HTR-8/SVneo (cell line): ENCODE measurements around the gene PAIP1.
"Not testable (repeated sequence)": the region's sequence is repeated elsewhere in the genome, so short reads cannot be mapped to it uniquely, and the experiment has no call there.

Source experiments
- DNase-seq: peaks from one replicate; pipeline ENCODE4 v3.0.0; 2011; ENCODE audit warnings: low spot score, mixed read lengths; ENCODE audit not compliant: insufficient read length
- FAIRE-seq: peaks from 2 replicates; lab custom pipeline; 2011; peaks lifted over from hg19 to GRCh38; lab: Jason Lieb, UNC

Gene PAIP1

GRCh38 chr5:43572357-43572756 lies 15.5 kb upstream of the PAIP1 start:
- DNase-seq, result no peak

GRCh38 chr5:43571237-43571636 lies 14.4 kb upstream of the PAIP1 start:
- FAIRE-seq (no peak), DNase-seq (no peak)

More at GRCh38 chr5:43572357-43572756, 15.5 kb upstream of the PAIP1 start:
- FAIRE-seq, result no peak

GRCh38 chr5:43570450-43571158 lies 13.7 kb upstream of the PAIP1 start:
- peak; percentile 16 for FAIRE-seq
- no peak for DNase-seq

- no peak for FAIRE-seq
- no peak for DNase-seq
Measured at GRCh38 chr5:43569236-43569746, 12.4 kb upstream of the PAIP1 start.

GRCh38 chr5:43567967-43568366 lies 11.1 kb upstream of the PAIP1 start:
- no peak for FAIRE-seq
- no peak for DNase-seq

- FAIRE-seq (no peak), DNase-seq (no peak)
Measured at GRCh38 chr5:43565043-43565442, 8.2 kb upstream of the PAIP1 start.

GRCh38 chr5:43564289-43564850 lies 7.5 kb upstream of the PAIP1 start:
- FAIRE-seq, result no peak
- no peak for DNase-seq

- DNase-seq (no peak), FAIRE-seq (no peak)
Measured at GRCh38 chr5:43563321-43563720, 6.4 kb upstream of the PAIP1 start.

GRCh38 chr5:43561356-43561755 lies 4.5 kb upstream of the PAIP1 start:
- FAIRE-seq, result no peak
- DNase-seq, result no peak

- FAIRE-seq (no peak), DNase-seq (peak; percentile 19)
Measured at GRCh38 chr5:43560128-43560527, 3.3 kb upstream of the PAIP1 start.

- not testable (repeated sequence) for DNase-seq, FAIRE-seq
Measured at GRCh38 chr5:43556607-43556856, 345 bp downstream of the PAIP1 start.

GRCh38 chr5:43555895-43556606 lies 826 bp downstream of the PAIP1 start:
- peak; percentile 43 for DNase-seq

GRCh38 chr5:43554497-43554896 lies 2.4 kb downstream of the PAIP1 start:
- peak; percentile 20 for FAIRE-seq
- DNase-seq, result no peak

More at GRCh38 chr5:43555895-43556606, 826 bp downstream of the PAIP1 start:
- FAIRE-seq, result peak; percentile 71

GRCh38 chr5:43553381-43553780 lies 3.5 kb downstream of the PAIP1 start:
- DNase-seq (no peak), FAIRE-seq (no peak)

- DNase-seq (no peak), FAIRE-seq (no peak)
Measured at GRCh38 chr5:43551731-43552130, 5.1 kb downstream of the PAIP1 start.

- not testable (repeated sequence) for DNase-seq, FAIRE-seq
Measured at GRCh38 chr5:43549272-43549671, 7.6 kb downstream of the PAIP1 start.

- DNase-seq (no peak), FAIRE-seq (no peak)
Measured at GRCh38 chr5:43548358-43548757, 8.5 kb downstream of the PAIP1 start.

GRCh38 chr5:43547532-43547931 lies 9.3 kb downstream of the PAIP1 start:
- DNase-seq (no peak), FAIRE-seq (peak; percentile 40)

- DNase-seq (no peak), FAIRE-seq (no peak)
Measured at GRCh38 chr5:43543434-43543833, 13.4 kb downstream of the PAIP1 start.

- FAIRE-seq (no peak), DNase-seq (no peak)
Measured at GRCh38 chr5:43540746-43541145, 16.1 kb downstream of the PAIP1 start.

GRCh38 chr5:43536972-43537371 lies 19.9 kb downstream of the PAIP1 start:
- DNase-seq, result no peak
- no peak for FAIRE-seq
